Umbilical cord (tissue), 2 donors: ENCODE data around the gene RNASE7. TPM values are rescaled to one million over a fixed set of nuclear protein-coding genes. Genes with fewer than 3 reads are reported as not detected.
A peak's percentile ranks its signal among the peaks of the same experiment; 100 is the strongest.

ENCODE experiments used
- DNase-seq: peaks from one replicate; pipeline ENCODE4 v3.0.0-alpha.2; 2015; ENCODE audit warnings: low spot score
- total RNA-seq: library from RNA; depleted of rRNA; stranded (reverse); fragments of >200 nt; gene quantifications from one replicate; pipeline ENCODE4 v1.2.3, GENCODE V29; 2014; ENCODE audit warnings: low replicate concordance; ENCODE audit not compliant: insufficient read depth

The RNASE7 gene
- total RNA-seq, 1 donor from 2014 or later: 4.1 TPM

GRCh38 chr14:21086908-21087293 lies 44.7 kb downstream of the RNASE7 start:
- DNase-seq: no peak

- DNase-seq: peak; percentile 90
Measured at GRCh38 chr14:21087294-21088091, 45.3 kb downstream of the RNASE7 start.

- no peak for DNase-seq
Measured at GRCh38 chr14:21088687-21089086, 46.5 kb downstream of the RNASE7 start.

GRCh38 chr14:21089271-21089670 lies 47.1 kb downstream of the RNASE7 start:
- DNase-seq: no peak

- DNase-seq: no peak
Measured at GRCh38 chr14:21089877-21090193, 47.7 kb downstream of the RNASE7 start.

GRCh38 chr14:21090194-21090939 lies 48.2 kb downstream of the RNASE7 start:
- no peak for DNase-seq

- DNase-seq: no peak
Measured at GRCh38 chr14:21090940-21091663, 48.9 kb downstream of the RNASE7 start.

GRCh38 chr14:21091821-21092272 lies 49.7 kb downstream of the RNASE7 start:
- no peak for DNase-seq

GRCh38 chr14:21092273-21093011 lies 50.3 kb downstream of the RNASE7 start:
- DNase-seq: peak; percentile 65

- DNase-seq: no peak
Measured at GRCh38 chr14:21093018-21093417, 50.9 kb downstream of the RNASE7 start.

Other genes starting within 250 kb of the RNASE7 start
- gene RNASE1, start 239.5 kb upstream of the RNASE7 start, total RNA-seq: 227 TPM
- 0.96 TPM for gene RNASE3, start 151.0 kb upstream of the RNASE7 start, total RNA-seq
- 1.4 TPM for gene RNASE2, start 86.9 kb upstream of the RNASE7 start, total RNA-seq
- gene METTL17, start 52.4 kb upstream of the RNASE7 start, total RNA-seq: 39.7 TPM
- gene SLC39A2, start 43.1 kb upstream of the RNASE7 start, total RNA-seq: not detected
- gene NDRG2, start 17.3 kb upstream of the RNASE7 start, total RNA-seq: 40.2 TPM
- not detected for gene TPPP2, start 12.1 kb upstream of the RNASE7 start, total RNA-seq
- gene RNASE13, start 7.6 kb upstream of the RNASE7 start, total RNA-seq: not detected
- not detected for gene RNASE8, start 15.5 kb downstream of the RNASE7 start, total RNA-seq
- gene ARHGEF40, start 27.9 kb downstream of the RNASE7 start, total RNA-seq: 63.8 TPM
- gene ZNF219, start 56.3 kb downstream of the RNASE7 start, total RNA-seq: 43.3 TPM
- gene TMEM253, start 58.7 kb downstream of the RNASE7 start, total RNA-seq: not detected
- 8.4 TPM for gene OR5AU1, start 113.7 kb downstream of the RNASE7 start, total RNA-seq
- 352 TPM for gene HNRNPC, start 227.1 kb downstream of the RNASE7 start, total RNA-seq
- gene RPGRIP1, start 237.7 kb downstream of the RNASE7 start, total RNA-seq: not detected